Prostate gland (tissue), 2 donors: Measurements from ENCODE around the gene TMEM176A.

ENCODE experiments used
- CTCF ChIP-seq, 4 experiments: fragments of 200-600 bp in 2 of 4; fragments of 450-650 bp in 2 of 4; sonication (generic) in 2 of 4; IDR thresholded peaks; 1 replicate in 3 of 4; 2 replicates in 1 of 4; pipeline ENCODE4 v1.5.1; 2016 to 2019; ENCODE audit warnings: antibody characterized with exemption in 4 of 4, mild to moderate bottlenecking in 2 of 4, moderate library complexity in 2 of 4
- POLR2A ChIP-seq: fragments of 450-650 bp; IDR thresholded peaks from one replicate; pipeline ENCODE4 v1.6.1; 2016; ENCODE audit warnings: antibody characterized with exemption, mild to moderate bottlenecking

GRCh38 chr7:150753239-150753638, 47.3 kb upstream of the TMEM176A start:
- no peak for TF ChIP-seq CTCF (IDR thresholded peaks at IDR 0.05)
- no peak for TF ChIP-seq POLR2A
